Gastroesophageal sphincter (tissue), 4 donors: ENCODE measurements around the gene COBLL1. TPM values are rescaled to one million over a fixed set of nuclear protein-coding genes. Genes with fewer than 3 reads are reported as not detected.
A peak's percentile ranks its signal among the peaks of the same experiment; 100 is the strongest.

Experiments used
- ATAC-seq: fragments of 150-250 bp; one replicate; pipeline ENCODE4 v1.9.1; 2016; ENCODE audit warnings: mild to moderate bottlenecking, moderate library complexity
- H3K27ac ChIP-seq, 4 donors: fragments of 200-600 bp; sonication (generic) in 3 of 4; 1 replicate in 3 of 4; 2 replicates in 1 of 4; pipeline ENCODE4 v1.5.1; 2016 to 2019
- H3K27me3 ChIP-seq: fragments of 200-600 bp; sonication (generic); one replicate; pipeline ENCODE4 v1.5.1; 2019
- H3K36me3 ChIP-seq, 2 donors: fragments of 200-600 bp; sonication (generic); one replicate each; pipeline ENCODE4 v1.5.1; 2019; ENCODE audit warnings: control low read depth in 1 of 2
- H3K4me1 ChIP-seq, 3 donors: fragments of 200-600 bp; sonication (generic); 1 replicate in 2 of 3; 2 replicates in 1 of 3; pipeline ENCODE4 v1.5.1; 2016 to 2019; ENCODE audit warnings: control low read depth in 2 of 3
- H3K4me3 ChIP-seq, 2 donors: fragments of 200-600 bp; sonication (generic); one replicate each; pipeline ENCODE4 v1.5.1; 2019; ENCODE audit warnings: mild to moderate bottlenecking in 1 of 2, moderate library complexity in 1 of 2
- H3K9me3 ChIP-seq, 3 donors: fragments of 200-600 bp; sonication (generic); one replicate each; pipeline ENCODE4 v1.5.1; 2017 to 2019; ENCODE audit warnings: control low read depth in 2 of 3
- EP300 ChIP-seq: sonication (generic); formaldehyde crosslinking; IDR thresholded peaks from one replicate; pipeline ENCODE4 v1.6.1; 2017; ENCODE audit warnings: antibody characterized with exemption, mild to moderate bottlenecking
- POLR2A ChIP-seq, 2 donors: fragments of 450-650 bp; IDR thresholded peaks; one replicate each; pipeline ENCODE4 v1.6.1; 2017; ENCODE audit warnings: antibody characterized with exemption in 2 of 2, mild to moderate bottlenecking in 2 of 2, moderate library complexity in 1 of 2
- POLR2AphosphoS5 ChIP-seq: sonication (generic); formaldehyde crosslinking; IDR thresholded peaks from one replicate; pipeline ENCODE4 v1.6.1; 2017; ENCODE audit warnings: antibody characterized with exemption
- WGBS, 2 donors: methylation state at CpG; one replicate each; pipeline ENCODE4 v1.1.5; 2018; ENCODE audit warnings: low coverage in 1 of 2; 5-methylcytosine and 5-hydroxymethylcytosine counted together
- total RNA-seq, 4 donors: library from RNA; depleted of rRNA; stranded (reverse); fragments of >200 nt; gene quantifications; one replicate each; pipeline ENCODE4 v1.1.0, GENCODE V29; 2016
- TF ChIP-seq, protein P1 (sequence below), 4 experiments: fragments of 200-600 bp in 2 of 4; fragments of 450-650 bp in 2 of 4; sonication (generic) in 1 of 4; IDR thresholded peaks; one replicate each; pipeline ENCODE4 v1.5.1; 2017 to 2019; ENCODE audit warnings: antibody characterized with exemption in 4 of 4, mild to moderate bottlenecking in 2 of 4, moderate library complexity in 2 of 4

COBLL1 gene
- total RNA-seq, 4 donors from 2014 or later = 25.7 to 71.6 (median 56.6) TPM

DNA sequence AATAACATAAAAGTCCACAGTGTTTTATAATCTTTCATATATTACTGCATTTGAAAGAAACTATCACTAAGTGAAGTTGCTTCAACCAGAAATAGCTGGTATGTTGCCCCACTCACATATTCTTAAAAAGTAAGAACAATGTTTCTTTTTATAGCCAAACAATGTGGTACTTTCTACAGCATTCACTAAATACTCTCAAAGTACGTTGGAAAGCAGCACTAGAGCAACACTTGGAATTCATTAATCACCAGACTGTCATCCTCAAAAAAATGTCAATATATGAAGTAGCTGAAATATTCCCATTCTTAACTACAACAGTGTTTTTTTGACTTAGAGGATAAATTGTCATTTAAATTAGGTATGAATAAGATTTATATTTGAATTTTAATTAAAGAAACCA is 32.8 kb downstream of the COBLL1 start:
- Histone ChIP-seq H3K4me3 (no peak overlapping the region), H3K27me3 (no peaks in the 10 kb centered on the region), H3K27ac (peak overlapping the region in 2 of 4 donors; percentile 0 to 7), H3K9me3 (no peaks in the 10 kb centered on the region), H3K36me3 (no peaks in the 10 kb centered on the region), H3K4me1 (peaks cover 9 to 65% (median 17%) of the 10 kb centered on the region in 3 donors)
- WGBS, 2 donors = 0 to 11% methylated on average over 1 of the region's 1 CpG
- TF ChIP-seq, protein P1, sequence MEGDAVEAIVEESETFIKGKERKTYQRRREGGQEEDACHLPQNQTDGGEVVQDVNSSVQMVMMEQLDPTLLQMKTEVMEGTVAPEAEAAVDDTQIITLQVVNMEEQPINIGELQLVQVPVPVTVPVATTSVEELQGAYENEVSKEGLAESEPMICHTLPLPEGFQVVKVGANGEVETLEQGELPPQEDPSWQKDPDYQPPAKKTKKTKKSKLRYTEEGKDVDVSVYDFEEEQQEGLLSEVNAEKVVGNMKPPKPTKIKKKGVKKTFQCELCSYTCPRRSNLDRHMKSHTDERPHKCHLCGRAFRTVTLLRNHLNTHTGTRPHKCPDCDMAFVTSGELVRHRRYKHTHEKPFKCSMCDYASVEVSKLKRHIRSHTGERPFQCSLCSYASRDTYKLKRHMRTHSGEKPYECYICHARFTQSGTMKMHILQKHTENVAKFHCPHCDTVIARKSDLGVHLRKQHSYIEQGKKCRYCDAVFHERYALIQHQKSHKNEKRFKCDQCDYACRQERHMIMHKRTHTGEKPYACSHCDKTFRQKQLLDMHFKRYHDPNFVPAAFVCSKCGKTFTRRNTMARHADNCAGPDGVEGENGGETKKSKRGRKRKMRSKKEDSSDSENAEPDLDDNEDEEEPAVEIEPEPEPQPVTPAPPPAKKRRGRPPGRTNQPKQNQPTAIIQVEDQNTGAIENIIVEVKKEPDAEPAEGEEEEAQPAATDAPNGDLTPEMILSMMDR (IDR thresholded peaks at IDR 0.05) = no peak
- no peak for TF ChIP-seq EP300
- TF ChIP-seq POLR2AphosphoS5 = no peak
- TF ChIP-seq POLR2A (IDR thresholded peaks at IDR 0.05) = no peak
- ATAC-seq = no peak

DNA sequence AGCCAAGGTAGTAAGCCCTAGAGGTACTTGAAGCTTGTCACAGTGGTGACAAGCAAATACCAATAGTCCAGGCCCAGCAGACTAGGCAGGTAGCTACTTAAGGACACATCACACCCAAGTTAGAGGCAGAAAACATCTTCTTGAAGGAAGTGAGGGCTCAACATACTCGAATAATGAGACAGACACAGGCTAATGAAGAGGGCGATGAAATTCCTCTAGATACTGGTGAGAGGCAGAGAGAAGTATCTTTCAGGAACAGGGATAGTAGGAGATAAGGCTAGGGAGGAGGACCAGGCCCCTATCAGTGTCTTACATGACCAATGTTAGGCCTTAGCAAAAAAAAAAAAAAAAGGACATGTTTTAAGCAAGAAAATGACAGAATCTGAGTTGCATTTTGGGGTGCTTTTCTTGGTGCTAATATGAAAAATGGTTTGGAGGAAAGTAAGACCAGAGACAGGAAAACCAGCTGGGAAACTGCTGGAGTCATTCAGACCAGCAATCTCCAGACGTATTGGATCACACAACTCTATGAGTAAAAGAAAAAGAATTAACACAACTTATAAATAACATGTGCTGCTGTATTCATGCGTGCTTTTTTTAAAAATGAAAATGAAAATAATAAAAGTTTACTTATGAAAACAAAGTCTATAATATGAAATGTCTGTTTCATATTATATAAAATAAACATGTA is 37.7 kb downstream of the COBLL1 start:
- ATAC-seq = no peak
- Histone ChIP-seq H3K4me1 (peaks cover 3 to 45% (median 13%) of the 10 kb centered on the region in 3 donors), H3K36me3 (no peaks in the 10 kb centered on the region), H3K27me3 (no peaks in the 10 kb centered on the region), H3K4me3 (no peak overlapping the region), H3K27ac (peak overlapping the region in 3 of 4 donors; percentile 30 to 63 (median 39)), H3K9me3 (no peaks in the 10 kb centered on the region)
- TF ChIP-seq, protein P1 (IDR thresholded peaks at IDR 0.05) = no peak
- no peak for TF ChIP-seq POLR2AphosphoS5
- no peak for TF ChIP-seq POLR2A (IDR thresholded peaks at IDR 0.05)
- TF ChIP-seq EP300 = no peak
- WGBS, 2 donors = 46 to 54% methylated on average over 2 to 4 of the region's 4 CpGs

DNA sequence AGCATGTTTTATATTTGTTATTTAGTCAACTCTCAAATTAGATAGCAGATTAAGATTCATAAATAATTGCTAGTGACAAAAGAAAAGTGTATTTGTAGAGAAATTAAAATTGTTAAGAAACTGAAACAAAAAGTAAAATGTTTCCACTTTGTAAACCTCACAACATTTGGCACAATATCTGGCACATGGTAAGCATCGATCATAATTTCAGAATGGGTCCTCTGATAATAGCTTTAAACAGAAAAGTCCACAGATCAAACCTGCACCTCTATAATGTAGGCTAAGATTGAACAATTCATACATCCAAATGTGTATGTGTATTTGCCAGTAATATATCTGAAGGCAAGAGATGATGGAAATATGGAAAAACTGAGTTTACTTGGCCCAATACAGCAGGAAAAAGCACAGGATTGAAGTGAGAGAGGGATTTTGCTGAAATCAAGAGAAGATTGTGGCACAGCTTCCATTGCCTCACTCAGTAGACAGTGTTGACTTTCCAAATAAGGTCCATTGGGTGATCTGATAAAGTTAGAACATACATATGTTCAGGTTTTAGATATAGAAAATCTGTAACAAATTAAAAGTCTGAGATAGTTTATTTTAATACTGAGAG is 39.4 kb downstream of the COBLL1 start:
- H3K27me3 ChIP-seq = no peaks in the 10 kb centered on the region
- H3K9me3 ChIP-seq = no peaks in the 10 kb centered on the region
- no peaks in the 10 kb centered on the region for H3K36me3 ChIP-seq
- no peak for ATAC-seq
- peak overlapping the region in 3 of 4 donors; percentile 11 to 29 (median 18) for H3K27ac ChIP-seq
- H3K4me1 ChIP-seq = peaks cover 7 to 48% (median 11%) of the 10 kb centered on the region in 3 donors
- TF ChIP-seq POLR2AphosphoS5 = no peak
- TF ChIP-seq, protein P1 (IDR thresholded peaks at IDR 0.05) = no peak
- 32% methylated on average over 1 of the region's 1 CpG; no CpG with 5 or more reads in 1 of the 2 donors for WGBS, 2 donors
- H3K4me3 ChIP-seq = no peak overlapping the region

DNA sequence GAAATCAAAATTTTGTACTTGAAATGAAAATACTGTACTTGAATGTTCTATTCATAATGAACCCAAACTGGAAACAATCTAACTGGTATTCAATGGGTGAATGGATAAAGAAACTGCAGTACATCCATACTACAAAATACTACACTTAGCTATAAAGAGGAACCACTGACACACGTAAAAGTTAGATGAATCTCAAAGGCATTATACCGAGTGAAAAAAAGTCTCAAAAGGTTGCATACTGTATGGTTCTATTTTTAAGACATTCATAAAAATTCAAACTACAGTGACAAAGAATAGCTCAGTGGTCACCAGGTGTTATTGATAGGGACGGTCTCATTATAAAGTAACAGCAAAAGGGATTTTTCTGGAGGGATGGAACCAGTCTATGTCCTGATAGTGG is 41.1 kb downstream of the COBLL1 start:
- Histone ChIP-seq H3K4me1 (peaks cover 7 to 62% (median 11%) of the 10 kb centered on the region in 3 donors), H3K9me3 (no peaks in the 10 kb centered on the region), H3K36me3 (no peaks in the 10 kb centered on the region), H3K4me3 (no peak overlapping the region), H3K27me3 (no peaks in the 10 kb centered on the region), H3K27ac (no peak overlapping the region)
- no peak for ATAC-seq
- no peak for TF ChIP-seq EP300
- no peak for TF ChIP-seq POLR2AphosphoS5
- no peak for TF ChIP-seq POLR2A (IDR thresholded peaks at IDR 0.05)
- TF ChIP-seq, protein P1 (IDR thresholded peaks at IDR 0.05) = no peak
- WGBS, 2 donors = 93 to 95% methylated on average over 3 of the region's 3 CpGs

DNA sequence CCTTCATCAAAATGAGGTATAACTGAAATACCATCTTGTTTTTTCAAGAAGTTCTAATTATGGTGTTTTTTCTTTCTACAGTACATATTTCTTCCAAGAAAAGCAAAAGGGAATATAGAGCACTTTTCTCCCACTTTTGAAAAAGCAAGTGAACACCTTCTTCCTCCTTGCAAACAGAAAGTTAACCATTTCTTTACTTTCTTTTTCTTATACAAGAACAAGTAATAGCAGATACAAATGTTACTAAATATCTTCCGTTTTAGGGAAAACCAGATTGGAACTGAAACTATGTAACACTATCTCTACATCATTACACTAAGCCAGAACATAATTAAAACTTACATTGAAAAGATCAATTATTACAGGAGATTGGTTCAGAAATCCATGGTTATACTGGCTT is 44.0 kb downstream of the COBLL1 start:
- WGBS, 2 donors = 79 to 100% methylated on average over 1 of the region's 1 CpG
- Histone ChIP-seq H3K4me3 (no peak overlapping the region), H3K36me3 (no peaks in the 10 kb centered on the region), H3K9me3 (no peaks in the 10 kb centered on the region), H3K4me1 (peaks cover 10 to 76% (median 16%) of the 10 kb centered on the region in 3 donors), H3K27ac (no peak overlapping the region), H3K27me3 (no peaks in the 10 kb centered on the region)
- TF ChIP-seq POLR2A (IDR thresholded peaks at IDR 0.05) (no peak), EP300 (no peak)
- TF ChIP-seq, protein P1 (IDR thresholded peaks at IDR 0.05) = no peak
- ATAC-seq = no peak
